H9 (cell line): ENCODE measurements around the gene LAMC1. TPM values are rescaled to one million over a fixed set of nuclear protein-coding genes. Genes with fewer than 3 reads are reported as not detected.

Experiments used
- DNase-seq: peaks from one replicate; pipeline ENCODE4 v3.0.0-alpha.2; 2017
- H2AFZ ChIP-seq: one replicate; pipeline ENCODE4 v1.6.1; 2013; ENCODE audit warnings: mild to moderate bottlenecking, low read length, control low read depth, moderate library complexity
- H2AK5ac ChIP-seq: 2 replicates; pipeline ENCODE4 v1.6.1; 2013; ENCODE audit warnings: low read length, control low read depth, mixed read lengths; ENCODE audit not compliant: insufficient read length
- H2BK120ac ChIP-seq: one replicate; pipeline ENCODE4 v1.6.1; 2013; ENCODE audit warnings: low read depth, mild to moderate bottlenecking, low read length, control low read depth, inconsistent platforms; ENCODE audit not compliant: poor library complexity, severe bottlenecking
- H2BK12ac ChIP-seq: 2 replicates; pipeline ENCODE4 v1.6.1; 2013; ENCODE audit warnings: low read length, control low read depth, mixed read lengths, low read depth; ENCODE audit not compliant: insufficient read length
- H2BK15ac ChIP-seq: 2 replicates; pipeline ENCODE4 v1.6.1; 2013; ENCODE audit warnings: low read depth, low read length, control low read depth
- H2BK20ac ChIP-seq: one replicate; pipeline ENCODE4 v1.6.1; 2013; ENCODE audit warnings: low read depth, mild to moderate bottlenecking, low read length, control low read depth, inconsistent platforms; ENCODE audit not compliant: poor library complexity, severe bottlenecking
- H2BK5ac ChIP-seq: 2 replicates; pipeline ENCODE4 v1.6.1; 2013; ENCODE audit warnings: low read length, control low read depth, mixed read lengths; ENCODE audit not compliant: insufficient read length
- H3K14ac ChIP-seq: 2 replicates; pipeline ENCODE4 v1.6.1; 2013; ENCODE audit warnings: low read length, control low read depth; ENCODE audit not compliant: insufficient read depth
- H3K18ac ChIP-seq: 2 replicates; pipeline ENCODE4 v1.6.1; 2013; ENCODE audit warnings: low read depth, mild to moderate bottlenecking, mixed read lengths, low read length, control low read depth; ENCODE audit not compliant: insufficient read length
- H3K23ac ChIP-seq: 2 replicates; pipeline ENCODE4 v1.6.1; 2013; ENCODE audit warnings: low read length, control low read depth, mixed read lengths, low read depth; ENCODE audit not compliant: insufficient read length
- H3K23me2 ChIP-seq: 2 replicates; pipeline ENCODE4 v1.6.1; 2013; ENCODE audit warnings: low read depth, mild to moderate bottlenecking, mixed read lengths, low read length, control low read depth; ENCODE audit not compliant: insufficient read length, poor library complexity, severe bottlenecking
- H3K27ac ChIP-seq: 2 replicates; pipeline ENCODE4 v1.5.1; 2013; ENCODE audit warnings: low read length, control low read depth, mixed read lengths, low read depth; ENCODE audit not compliant: insufficient read length
- H3K27me3 ChIP-seq: 2 replicates; pipeline ENCODE4 v1.6.1; 2013; ENCODE audit warnings: low read length, control low read depth, inconsistent platforms; ENCODE audit not compliant: insufficient read depth
- H3K4ac ChIP-seq: 2 replicates; pipeline ENCODE4 v1.6.1; 2013; ENCODE audit warnings: low read depth, mild to moderate bottlenecking, control low read depth, inconsistent platforms, low read length, moderate library complexity
- H3K4me1 ChIP-seq: 2 replicates; pipeline ENCODE4 v1.6.1; 2013; ENCODE audit warnings: low read length, control low read depth, inconsistent platforms; ENCODE audit not compliant: insufficient read depth
- H3K4me2 ChIP-seq: 2 replicates; pipeline ENCODE4 v1.6.1; 2013; ENCODE audit warnings: low read length, control low read depth, mixed read lengths; ENCODE audit not compliant: insufficient read length, insufficient read depth
- H3K56ac ChIP-seq: 2 replicates; pipeline ENCODE4 v1.6.1; 2013; ENCODE audit warnings: low read depth, mild to moderate bottlenecking, mixed read lengths, low read length, control low read depth; ENCODE audit not compliant: insufficient read length
- H3K79me1 ChIP-seq: 2 replicates; pipeline ENCODE4 v1.6.1; 2013; ENCODE audit warnings: low read depth, mild to moderate bottlenecking, moderate library complexity, low read length, control low read depth, inconsistent platforms; ENCODE audit not compliant: insufficient read depth, poor library complexity, severe bottlenecking
- H3K79me2 ChIP-seq: 2 replicates; pipeline ENCODE4 v1.6.1; 2013; ENCODE audit warnings: low read length, control low read depth, inconsistent platforms; ENCODE audit not compliant: insufficient read depth
- H3K9ac ChIP-seq: 2 replicates; pipeline ENCODE4 v1.6.1; 2013; ENCODE audit warnings: low read length, control low read depth, mixed read lengths; ENCODE audit not compliant: insufficient read length; ENCODE audit errors: extremely low read depth
- H3K9me3 ChIP-seq: one replicate; pipeline ENCODE4 v1.6.1; 2013; ENCODE audit warnings: low read depth, low read length, inconsistent platforms; ENCODE audit not compliant: control insufficient read depth
- H3T11ph ChIP-seq: one replicate; pipeline ENCODE4 v1.6.1; 2013; ENCODE audit warnings: mild to moderate bottlenecking, low read length, control low read depth, inconsistent platforms
- H4K20me1 ChIP-seq: one replicate; pipeline ENCODE4 v1.6.1; 2013; ENCODE audit not compliant: control insufficient read depth, insufficient read length, insufficient read depth
- H4K5ac ChIP-seq: 2 replicates; pipeline ENCODE4 v1.6.1; 2013; ENCODE audit warnings: low read depth, mild to moderate bottlenecking, mixed read lengths, low read length, control low read depth; ENCODE audit not compliant: insufficient read length
- H4K8ac ChIP-seq: replicated peaks from 2 replicates; pipeline ENCODE4 v1.6.1; 2013; ENCODE audit warnings: low read length, control low read depth, mixed read lengths, low read depth; ENCODE audit not compliant: insufficient read length
- H4K91ac ChIP-seq: 2 replicates; pipeline ENCODE4 v1.6.1; 2013; ENCODE audit warnings: low read depth, mild to moderate bottlenecking, moderate library complexity, mixed read lengths, low read length, control low read depth; ENCODE audit not compliant: insufficient read length
- H3K27ac Mint-ChIP-seq, 3 experiments: 2 replicates in 2 of 3; 3 replicates in 1 of 3; pipeline ENCODE4 v1.8.0; 2020 to 2021; ENCODE audit warnings: mixed read lengths in 3 of 3, mild to moderate bottlenecking in 1 of 3, moderate library complexity in 1 of 3
- H3K27me3 Mint-ChIP-seq: 2 replicates; pipeline ENCODE4 v1.8.0; 2021; ENCODE audit warnings: low read depth, mild to moderate bottlenecking, moderate library complexity, mixed read lengths
- H3K36me3 Mint-ChIP-seq, 3 experiments: 2 replicates in 2 of 3; 3 replicates in 1 of 3; pipeline ENCODE4 v1.8.0; 2020 to 2021; ENCODE audit warnings: low read depth in 3 of 3, mixed read lengths in 3 of 3; ENCODE audit not compliant: insufficient read depth in 1 of 3
- H3K4me1 Mint-ChIP-seq, 2 experiments: 2 replicates each; pipeline ENCODE4 v1.8.0; 2020; ENCODE audit warnings: mixed read lengths in 2 of 2
- H3K4me3 Mint-ChIP-seq, 2 experiments: 2 replicates in 1 of 2; 3 replicates in 1 of 2; pipeline ENCODE4 v1.8.0; 2020 to 2021; ENCODE audit warnings: mild to moderate bottlenecking in 2 of 2, mixed read lengths in 2 of 2, moderate library complexity in 1 of 2
- H3K9me3 Mint-ChIP-seq, 2 experiments: 2 replicates in 1 of 2; 3 replicates in 1 of 2; pipeline ENCODE4 v1.8.0; 2020; ENCODE audit warnings: mild to moderate bottlenecking in 2 of 2, mixed read lengths in 2 of 2, moderate library complexity in 1 of 2
- whole genome bisulfite sequencing: extraction: QIAGEN DNeasy Blood & Tissue Kit; methylation state at CpG from one replicate; pipeline ENCODE4 v1.1.7; 2013; ENCODE audit warnings: missing lambda C conversion rate, low lambda C conversion rate, mixed read lengths; ENCODE audit not compliant: insufficient read length; ENCODE audit errors: extremely low coverage; 5-methylcytosine and 5-hydroxymethylcytosine counted together
- total RNA-seq: library from RNA; stranded (reverse); gene quantifications from 2 replicates; pipeline ENCODE4 v1.2.1, GENCODE V29; 2021
- TF ChIP-seq, protein P1 (sequence below): fragments of 200-600 bp; sonication (generic); conservative IDR thresholded peaks from 3 replicates; pipeline ENCODE4 v1.8.0; 2021; ENCODE audit warnings: antibody characterized with exemption, mild to moderate bottlenecking

Gene LAMC1
- total RNA-seq, 1 experiment from 2014 or later = 96.2 TPM

DNA sequence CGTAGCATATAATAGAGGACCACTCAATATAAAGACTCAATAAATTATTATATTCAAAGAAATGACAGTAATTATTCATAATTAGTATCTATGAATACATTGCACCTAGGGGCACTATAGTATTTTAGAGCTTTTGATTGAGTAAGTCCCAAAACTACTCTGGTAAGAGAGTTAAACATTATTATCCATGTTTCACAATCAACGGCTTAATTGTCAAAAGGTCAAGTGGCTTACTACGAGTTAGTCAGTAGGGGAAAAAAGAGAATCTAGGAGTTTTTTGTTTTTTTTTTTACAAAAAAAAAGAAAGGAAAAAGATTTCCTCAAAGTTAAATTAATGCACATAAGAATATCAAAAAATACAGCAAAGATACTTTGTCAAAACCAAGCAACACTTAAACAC is 20.4 kb upstream of the LAMC1 start:
- Histone ChIP-seq H2BK15ac (no peak overlapping the region), H3K23me2 (no peaks in the 10 kb centered on the region), H3K4ac (no peak overlapping the region), H2AFZ (no peak overlapping the region), H3K14ac (no peak overlapping the region), H2BK120ac (no peak overlapping the region), H3K4me1 (no peaks in the 10 kb centered on the region), H2AK5ac (no peak overlapping the region), H4K20me1 (no peaks in the 10 kb centered on the region), H3K23ac (no peak overlapping the region), H2BK20ac (no peak overlapping the region), H3K9me3 (no peaks in the 10 kb centered on the region), H4K5ac (no peak overlapping the region), H3K79me1 (no peaks in the 10 kb centered on the region), H3K9ac (no peak overlapping the region), H3K27me3 (no peaks in the 10 kb centered on the region), H4K8ac (no peak overlapping the region), H3K79me2 (no peaks in the 10 kb centered on the region), H3T11ph (no peak overlapping the region), H3K56ac (no peak overlapping the region), H2BK5ac (no peak overlapping the region), H2BK12ac (no peak overlapping the region), H4K91ac (no peak overlapping the region), H3K18ac (no peak overlapping the region), H3K4me2 (no peak overlapping the region), H3K27ac (no peak overlapping the region)
- H3K4me1 Mint-ChIP-seq = no peaks in the 10 kb centered on the region
- H3K9me3 Mint-ChIP-seq = peaks cover 0 to 4% of the 10 kb centered on the region in 2 experiments; a peak in 2 of 5 replicates
- WGBS = no CpG with 5 or more reads among the region's 3 CpGs
- H3K27me3 Mint-ChIP-seq = no peaks in the 10 kb centered on the region
- no peak for DNase-seq
- H3K4me3 Mint-ChIP-seq = no peak overlapping the region
- H3K36me3 Mint-ChIP-seq = peaks cover 0 to 3% (median 0%) of the 10 kb centered on the region in 3 experiments; a peak in 1 of 7 replicates
- TF ChIP-seq, protein P1, sequence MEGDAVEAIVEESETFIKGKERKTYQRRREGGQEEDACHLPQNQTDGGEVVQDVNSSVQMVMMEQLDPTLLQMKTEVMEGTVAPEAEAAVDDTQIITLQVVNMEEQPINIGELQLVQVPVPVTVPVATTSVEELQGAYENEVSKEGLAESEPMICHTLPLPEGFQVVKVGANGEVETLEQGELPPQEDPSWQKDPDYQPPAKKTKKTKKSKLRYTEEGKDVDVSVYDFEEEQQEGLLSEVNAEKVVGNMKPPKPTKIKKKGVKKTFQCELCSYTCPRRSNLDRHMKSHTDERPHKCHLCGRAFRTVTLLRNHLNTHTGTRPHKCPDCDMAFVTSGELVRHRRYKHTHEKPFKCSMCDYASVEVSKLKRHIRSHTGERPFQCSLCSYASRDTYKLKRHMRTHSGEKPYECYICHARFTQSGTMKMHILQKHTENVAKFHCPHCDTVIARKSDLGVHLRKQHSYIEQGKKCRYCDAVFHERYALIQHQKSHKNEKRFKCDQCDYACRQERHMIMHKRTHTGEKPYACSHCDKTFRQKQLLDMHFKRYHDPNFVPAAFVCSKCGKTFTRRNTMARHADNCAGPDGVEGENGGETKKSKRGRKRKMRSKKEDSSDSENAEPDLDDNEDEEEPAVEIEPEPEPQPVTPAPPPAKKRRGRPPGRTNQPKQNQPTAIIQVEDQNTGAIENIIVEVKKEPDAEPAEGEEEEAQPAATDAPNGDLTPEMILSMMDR = no peak
- no peak overlapping the region for H3K27ac Mint-ChIP-seq
